Stomach (tissue), 9 donors: ENCODE measurements around the gene RGS6. TPM values are rescaled to one million over a fixed set of nuclear protein-coding genes. Genes with fewer than 3 reads are reported as not detected.

Experiments
- DNase-seq, 2 donors: peaks; one replicate each; pipeline versions ENCODE4 v3.0.0 to v3.0.0-alpha.2; 2013 to 2019
- H3K27ac ChIP-seq, 5 donors: fragments of 200-600 bp in 4 of 5; sonication (generic) in 4 of 5; one replicate each; pipeline ENCODE4 v1.5.1; 2013 to 2019; ENCODE audit warnings: mild to moderate bottlenecking in 1 of 5, moderate library complexity in 1 of 5
- H3K27me3 ChIP-seq, 3 donors: fragments of 200-600 bp; sonication (generic); one replicate each; pipeline ENCODE4 v1.5.1; 2017 to 2019; ENCODE audit warnings: mixed run types in 1 of 3
- H3K36me3 ChIP-seq, 4 donors: fragments of 200-600 bp; sonication (generic); 1 replicate in 3 of 4; 2 replicates in 1 of 4; pipeline ENCODE4 v1.5.1; 2016 to 2019
- H3K4me1 ChIP-seq, 4 donors: fragments of 200-600 bp; sonication (generic); one replicate each; pipeline ENCODE4 v1.5.1; 2016 to 2019
- H3K4me3 ChIP-seq, 4 donors: fragments of 200-600 bp; sonication (generic) in 3 of 4; one replicate each; pipeline ENCODE4 v1.5.1; 2016 to 2019; ENCODE audit warnings: mild to moderate bottlenecking in 1 of 4
- H3K9me3 ChIP-seq, 4 donors: fragments of 200-600 bp; sonication (generic); one replicate each; pipeline ENCODE4 v1.5.1; 2016 to 2019
- EP300 ChIP-seq: sonication (generic); formaldehyde crosslinking; IDR thresholded peaks from one replicate; pipeline ENCODE4 v1.6.1; 2017; ENCODE audit warnings: antibody characterized with exemption
- POLR2A ChIP-seq, 4 donors: fragments of 450-650 bp; IDR thresholded peaks; one replicate each; pipeline ENCODE4 v1.6.1; 2016; ENCODE audit warnings: antibody characterized with exemption in 4 of 4, control low read depth in 2 of 4, mild to moderate bottlenecking in 1 of 4, moderate library complexity in 1 of 4
- POLR2AphosphoS5 ChIP-seq, 3 donors: sonication (generic); formaldehyde crosslinking; IDR thresholded peaks; one replicate each; pipeline ENCODE4 v1.6.1; 2016; ENCODE audit warnings: antibody characterized with exemption in 3 of 3
- WGBS, 5 donors: extraction: QIAGEN DNeasy Blood & Tissue Kit in 3 of 5; methylation state at CpG; one replicate each; pipeline versions ENCODE4 v1.1.5 to v1.1.7; 2013 to 2018; 5-methylcytosine and 5-hydroxymethylcytosine counted together
- intact Hi-C: fragments of 100-400 bp; cut with DNase I; formaldehyde crosslinking; loops from one replicate; pipeline ENCODE4 v1.15.1; 2023; ENCODE audit warnings: low total_unique reads
- polyA plus RNA-seq, 3 donors: library from polyadenylated mRNA; stranded (reverse); fragments of 200-250 nt; gene quantifications; one replicate each; pipeline ENCODE4 v1.2.3, GENCODE V29; 2013
- total RNA-seq, 5 donors: library from RNA; depleted of rRNA; stranded (reverse); fragments of >200 nt; gene quantifications; one replicate each; pipeline versions ENCODE4 v1.1.0 to v1.2.3, GENCODE V29; 2014 to 2016
- TF ChIP-seq, protein P1 (sequence below), 7 experiments: fragments of 450-650 bp in 4 of 7; fragments of 200-600 bp in 3 of 7; sonication (generic) in 3 of 7; IDR thresholded peaks; one replicate each; pipeline ENCODE4 v1.5.1; 2016 to 2019; ENCODE audit warnings: antibody characterized with exemption in 7 of 7, control low read depth in 2 of 7, mild to moderate bottlenecking in 1 of 7
- donor health status: healthy with polysubstance abuse.
- donor health status: Bipolar disorder and iron deficiency.
- donor health status: healthy.

The RGS6 gene
- total and polyA plus RNA-seq, 8 donors, result 0.25 to 18.0 (median 0.92) TPM; not detected in 1

DNA sequence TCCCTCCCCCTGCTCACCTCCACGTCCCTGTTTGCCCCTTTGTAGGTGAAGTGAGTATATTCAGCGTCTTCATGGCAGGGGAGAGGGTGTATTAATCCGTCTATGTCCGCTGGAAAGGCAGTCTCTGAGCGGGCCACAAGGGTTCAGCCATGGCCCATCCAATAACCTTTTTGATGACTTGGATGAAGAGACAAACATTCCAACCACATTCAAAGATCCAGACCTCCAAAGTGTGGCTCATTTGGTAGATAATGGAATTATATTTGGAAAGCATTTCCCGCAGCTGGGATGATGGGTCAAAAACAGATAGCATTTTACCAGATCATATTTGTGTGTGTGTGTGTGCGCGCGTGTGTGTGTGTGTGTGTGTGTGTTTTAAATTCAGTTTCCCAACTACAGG lies 615.8 kb downstream of the RGS6 start:
- TF ChIP-seq EP300 (no peak), POLR2AphosphoS5 (IDR thresholded peaks at IDR 0.05) (no peak), POLR2A (IDR thresholded peaks at IDR 0.05) (no peak)
- TF ChIP-seq, protein P1, sequence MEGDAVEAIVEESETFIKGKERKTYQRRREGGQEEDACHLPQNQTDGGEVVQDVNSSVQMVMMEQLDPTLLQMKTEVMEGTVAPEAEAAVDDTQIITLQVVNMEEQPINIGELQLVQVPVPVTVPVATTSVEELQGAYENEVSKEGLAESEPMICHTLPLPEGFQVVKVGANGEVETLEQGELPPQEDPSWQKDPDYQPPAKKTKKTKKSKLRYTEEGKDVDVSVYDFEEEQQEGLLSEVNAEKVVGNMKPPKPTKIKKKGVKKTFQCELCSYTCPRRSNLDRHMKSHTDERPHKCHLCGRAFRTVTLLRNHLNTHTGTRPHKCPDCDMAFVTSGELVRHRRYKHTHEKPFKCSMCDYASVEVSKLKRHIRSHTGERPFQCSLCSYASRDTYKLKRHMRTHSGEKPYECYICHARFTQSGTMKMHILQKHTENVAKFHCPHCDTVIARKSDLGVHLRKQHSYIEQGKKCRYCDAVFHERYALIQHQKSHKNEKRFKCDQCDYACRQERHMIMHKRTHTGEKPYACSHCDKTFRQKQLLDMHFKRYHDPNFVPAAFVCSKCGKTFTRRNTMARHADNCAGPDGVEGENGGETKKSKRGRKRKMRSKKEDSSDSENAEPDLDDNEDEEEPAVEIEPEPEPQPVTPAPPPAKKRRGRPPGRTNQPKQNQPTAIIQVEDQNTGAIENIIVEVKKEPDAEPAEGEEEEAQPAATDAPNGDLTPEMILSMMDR (IDR thresholded peaks at IDR 0.05), result no peak
- DNase-seq, result no peak
- H3K4me3 ChIP-seq, result no peak overlapping the region
- H3K36me3 ChIP-seq, result no peaks in the 10 kb centered on the region
- H3K27ac ChIP-seq, result no peak overlapping the region
- no peaks in the 10 kb centered on the region for H3K4me1 ChIP-seq
- no peaks in the 10 kb centered on the region for H3K9me3 ChIP-seq
- WGBS, 5 donors, result 86 to 91% (median 88%) methylated on average over 9 of the region's 9 CpGs
- H3K27me3 ChIP-seq, result peaks cover 0 to 56% (median 5%) of the 10 kb centered on the region in 3 donors
- intact Hi-C loops, result no loop called here

DNA sequence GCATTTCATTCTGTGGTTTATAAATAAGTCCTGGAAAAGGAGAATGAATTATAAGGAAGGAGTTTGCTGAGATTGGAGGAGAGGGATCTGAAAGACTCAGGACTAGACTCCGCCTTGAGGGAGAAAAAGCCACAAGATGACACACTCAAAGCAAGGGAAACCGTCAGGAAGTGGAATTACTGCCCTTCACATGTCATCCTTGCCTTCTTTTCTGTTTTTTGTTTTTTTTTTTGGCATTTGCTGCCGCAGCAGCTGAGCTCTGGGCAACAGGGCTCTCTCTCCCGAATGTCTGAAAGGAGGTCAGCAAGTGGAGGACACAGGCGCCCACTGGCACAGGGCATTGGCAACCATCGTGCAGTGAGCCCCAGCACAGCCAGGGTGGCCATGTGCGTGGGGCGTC lies 616.8 kb downstream of the RGS6 start:
- 78 to 87% (median 85%) methylated on average over 8 of the region's 8 CpGs for WGBS, 5 donors

DNA sequence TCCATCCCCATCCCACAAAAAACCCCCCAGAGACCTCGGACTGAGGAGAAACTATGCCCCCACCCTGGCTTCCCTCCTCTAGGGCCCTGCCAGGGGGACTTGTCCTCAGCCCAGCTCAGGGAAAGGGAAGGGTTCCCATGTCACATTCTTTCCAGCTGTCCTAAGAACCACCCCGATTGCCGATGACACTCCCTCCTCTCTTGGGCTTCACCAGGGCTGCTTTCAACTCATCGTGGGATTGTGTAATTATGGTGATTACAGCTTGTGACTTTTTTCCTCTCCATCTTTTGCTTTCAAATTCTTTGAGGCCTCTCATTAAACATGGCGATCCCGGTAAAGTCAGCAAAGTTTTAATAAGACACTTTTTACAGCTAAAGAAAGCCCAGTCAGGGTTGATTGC lies 617.6 kb downstream of the RGS6 start:
- WGBS, 5 donors, result 73 to 86% (median 84%) methylated on average over 6 of the region's 6 CpGs
- intact Hi-C loops, result no loop called here
- H3K9me3 ChIP-seq, result no peaks in the 10 kb centered on the region
- H3K27me3 ChIP-seq, result peaks cover 0 to 68% (median under 1%) of the 10 kb centered on the region in 3 donors
- H3K4me3 ChIP-seq, result no peak overlapping the region
- H3K27ac ChIP-seq, result no peak overlapping the region
- no peaks in the 10 kb centered on the region for H3K4me1 ChIP-seq
- no peaks in the 10 kb centered on the region for H3K36me3 ChIP-seq
- TF ChIP-seq EP300 (no peak), POLR2AphosphoS5 (IDR thresholded peaks at IDR 0.05) (no peak), POLR2A (IDR thresholded peaks at IDR 0.05) (no peak)
- TF ChIP-seq, protein P1 (IDR thresholded peaks at IDR 0.05), result no peak
- DNase-seq, result no peak

More for the DNA sequence above, 616.8 kb downstream of the RGS6 start:
- peaks cover 0 to 64% (median 5%) of the 10 kb centered on the region in 3 donors for H3K27me3 ChIP-seq
- H3K27ac ChIP-seq, result no peak overlapping the region
- intact Hi-C loops, result no loop called here
- H3K4me3 ChIP-seq, result no peak overlapping the region
- no peaks in the 10 kb centered on the region for H3K9me3 ChIP-seq
- no peak for DNase-seq
- TF ChIP-seq EP300 (no peak), POLR2A (IDR thresholded peaks at IDR 0.05) (no peak), POLR2AphosphoS5 (IDR thresholded peaks at IDR 0.05) (no peak)
- TF ChIP-seq, protein P1 (IDR thresholded peaks at IDR 0.05), result no peak
- no peaks in the 10 kb centered on the region for H3K36me3 ChIP-seq
- no peaks in the 10 kb centered on the region for H3K4me1 ChIP-seq

DNA sequence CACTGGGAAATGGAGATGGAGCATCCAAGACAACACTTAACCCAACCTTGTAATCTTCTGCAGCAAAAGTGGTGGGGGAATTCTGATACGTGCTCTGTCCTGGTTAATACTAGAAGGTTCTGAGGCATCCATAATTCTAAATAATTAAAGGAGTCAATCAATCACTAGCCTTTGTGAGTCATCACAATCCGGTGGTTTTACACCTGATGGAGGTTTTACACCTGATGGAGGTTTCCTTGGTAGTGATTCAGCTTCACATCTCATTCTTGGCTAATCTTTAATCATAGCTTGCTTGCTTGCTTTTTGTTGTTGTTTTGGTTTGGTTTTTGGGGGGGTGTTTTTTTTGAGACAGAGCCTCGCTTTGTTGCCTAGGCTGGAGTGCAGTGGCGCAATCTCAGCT lies 618.3 kb downstream of the RGS6 start:
- Histone ChIP-seq H3K36me3 (no peaks in the 10 kb centered on the region), H3K27me3 (peaks cover 0 to 65% (median 0%) of the 10 kb centered on the region in 3 donors), H3K9me3 (no peaks in the 10 kb centered on the region), H3K4me3 (no peak overlapping the region), H3K4me1 (no peaks in the 10 kb centered on the region), H3K27ac (no peak overlapping the region)
- intact Hi-C loops, result no loop called here
- no peak for DNase-seq
- WGBS, 5 donors, result 78 to 88% (median 87%) methylated on average over 4 of the region's 4 CpGs
- TF ChIP-seq EP300 (no peak), POLR2AphosphoS5 (IDR thresholded peaks at IDR 0.05) (no peak), POLR2A (IDR thresholded peaks at IDR 0.05) (no peak)
- TF ChIP-seq, protein P1 (IDR thresholded peaks at IDR 0.05), result no peak
